ENCODE data around the gene PRLR.

- TF ChIP-seq SP1 (IDR thresholded peaks at IDR 0.05), result no peak
- no peak for TF ChIP-seq FOXA1 (IDR thresholded peaks at IDR 0.05)
- no peak for TF ChIP-seq FOXM1 (IDR thresholded peaks at IDR 0.05; ENCODE audit: borderline replicate concordance)
- TF ChIP-seq BHLHE40 (IDR thresholded peaks at IDR 0.05; ENCODE audit: borderline replicate concordance), result no peak
- TF ChIP-seq SUZ12 (IDR thresholded peaks at IDR 0.05), result no peak
- no peak for TF ChIP-seq ARNT (IDR thresholded peaks at IDR 0.05)
- no peak for TF ChIP-seq FOXK2 (IDR thresholded peaks at IDR 0.05)
- TF ChIP-seq ELF4 (IDR thresholded peaks at IDR 0.05), result no peak
- no peak for TF ChIP-seq ZNF384 (IDR thresholded peaks at IDR 0.05)
- no peak for TF ChIP-seq L3MBTL2 (conservative IDR thresholded peaks at IDR 0.05)
- no peak for TF ChIP-seq PKNOX1 (IDR thresholded peaks at IDR 0.05)
- no peak for TF ChIP-seq TARDBP (IDR thresholded peaks at IDR 0.05)
Observed at GRCh38 chr5:35220967-35221366, 9.3 kb downstream of the PRLR start.
